H9 (cell line): ENCODE results near the gene AGTPBP1. TPM values are rescaled to one million over a fixed set of nuclear protein-coding genes. Genes with fewer than 3 reads are reported as not detected.

Experiments used
- DNase-seq: peaks from one replicate; pipeline ENCODE4 v3.0.0-alpha.2; 2017
- H2AFZ ChIP-seq: one replicate; pipeline ENCODE4 v1.6.1; 2013; ENCODE audit warnings: mild to moderate bottlenecking, low read length, control low read depth, moderate library complexity
- H2AK5ac ChIP-seq: 2 replicates; pipeline ENCODE4 v1.6.1; 2013; ENCODE audit warnings: low read length, control low read depth, mixed read lengths; ENCODE audit not compliant: insufficient read length
- H2BK120ac ChIP-seq: one replicate; pipeline ENCODE4 v1.6.1; 2013; ENCODE audit warnings: low read depth, mild to moderate bottlenecking, low read length, control low read depth, inconsistent platforms; ENCODE audit not compliant: poor library complexity, severe bottlenecking
- H2BK12ac ChIP-seq: 2 replicates; pipeline ENCODE4 v1.6.1; 2013; ENCODE audit warnings: low read length, control low read depth, mixed read lengths, low read depth; ENCODE audit not compliant: insufficient read length
- H2BK15ac ChIP-seq: 2 replicates; pipeline ENCODE4 v1.6.1; 2013; ENCODE audit warnings: low read depth, low read length, control low read depth
- H2BK20ac ChIP-seq: one replicate; pipeline ENCODE4 v1.6.1; 2013; ENCODE audit warnings: low read depth, mild to moderate bottlenecking, low read length, control low read depth, inconsistent platforms; ENCODE audit not compliant: poor library complexity, severe bottlenecking
- H2BK5ac ChIP-seq: 2 replicates; pipeline ENCODE4 v1.6.1; 2013; ENCODE audit warnings: low read length, control low read depth, mixed read lengths; ENCODE audit not compliant: insufficient read length
- H3K14ac ChIP-seq: 2 replicates; pipeline ENCODE4 v1.6.1; 2013; ENCODE audit warnings: low read length, control low read depth; ENCODE audit not compliant: insufficient read depth
- H3K18ac ChIP-seq: 2 replicates; pipeline ENCODE4 v1.6.1; 2013; ENCODE audit warnings: low read depth, mild to moderate bottlenecking, mixed read lengths, low read length, control low read depth; ENCODE audit not compliant: insufficient read length
- H3K23ac ChIP-seq: 2 replicates; pipeline ENCODE4 v1.6.1; 2013; ENCODE audit warnings: low read length, control low read depth, mixed read lengths, low read depth; ENCODE audit not compliant: insufficient read length
- H3K23me2 ChIP-seq: 2 replicates; pipeline ENCODE4 v1.6.1; 2013; ENCODE audit warnings: low read depth, mild to moderate bottlenecking, mixed read lengths, low read length, control low read depth; ENCODE audit not compliant: insufficient read length, poor library complexity, severe bottlenecking
- H3K27ac ChIP-seq: 2 replicates; pipeline ENCODE4 v1.5.1; 2013; ENCODE audit warnings: low read length, control low read depth, mixed read lengths, low read depth; ENCODE audit not compliant: insufficient read length
- H3K27me3 ChIP-seq: 2 replicates; pipeline ENCODE4 v1.6.1; 2013; ENCODE audit warnings: low read length, control low read depth, inconsistent platforms; ENCODE audit not compliant: insufficient read depth
- H3K4ac ChIP-seq: 2 replicates; pipeline ENCODE4 v1.6.1; 2013; ENCODE audit warnings: low read depth, mild to moderate bottlenecking, control low read depth, inconsistent platforms, low read length, moderate library complexity
- H3K4me1 ChIP-seq: 2 replicates; pipeline ENCODE4 v1.6.1; 2013; ENCODE audit warnings: low read length, control low read depth, inconsistent platforms; ENCODE audit not compliant: insufficient read depth
- H3K4me2 ChIP-seq: 2 replicates; pipeline ENCODE4 v1.6.1; 2013; ENCODE audit warnings: low read length, control low read depth, mixed read lengths; ENCODE audit not compliant: insufficient read length, insufficient read depth
- H3K56ac ChIP-seq: 2 replicates; pipeline ENCODE4 v1.6.1; 2013; ENCODE audit warnings: low read depth, mild to moderate bottlenecking, mixed read lengths, low read length, control low read depth; ENCODE audit not compliant: insufficient read length
- H3K79me1 ChIP-seq: 2 replicates; pipeline ENCODE4 v1.6.1; 2013; ENCODE audit warnings: low read depth, mild to moderate bottlenecking, moderate library complexity, low read length, control low read depth, inconsistent platforms; ENCODE audit not compliant: insufficient read depth, poor library complexity, severe bottlenecking
- H3K79me2 ChIP-seq: 2 replicates; pipeline ENCODE4 v1.6.1; 2013; ENCODE audit warnings: low read length, control low read depth, inconsistent platforms; ENCODE audit not compliant: insufficient read depth
- H3K9ac ChIP-seq: 2 replicates; pipeline ENCODE4 v1.6.1; 2013; ENCODE audit warnings: low read length, control low read depth, mixed read lengths; ENCODE audit not compliant: insufficient read length; ENCODE audit errors: extremely low read depth
- H3K9me3 ChIP-seq: one replicate; pipeline ENCODE4 v1.6.1; 2013; ENCODE audit warnings: low read depth, low read length, inconsistent platforms; ENCODE audit not compliant: control insufficient read depth
- H3T11ph ChIP-seq: one replicate; pipeline ENCODE4 v1.6.1; 2013; ENCODE audit warnings: mild to moderate bottlenecking, low read length, control low read depth, inconsistent platforms
- H4K20me1 ChIP-seq: one replicate; pipeline ENCODE4 v1.6.1; 2013; ENCODE audit not compliant: control insufficient read depth, insufficient read length, insufficient read depth
- H4K5ac ChIP-seq: 2 replicates; pipeline ENCODE4 v1.6.1; 2013; ENCODE audit warnings: low read depth, mild to moderate bottlenecking, mixed read lengths, low read length, control low read depth; ENCODE audit not compliant: insufficient read length
- H4K8ac ChIP-seq: replicated peaks from 2 replicates; pipeline ENCODE4 v1.6.1; 2013; ENCODE audit warnings: low read length, control low read depth, mixed read lengths, low read depth; ENCODE audit not compliant: insufficient read length
- H4K91ac ChIP-seq: 2 replicates; pipeline ENCODE4 v1.6.1; 2013; ENCODE audit warnings: low read depth, mild to moderate bottlenecking, moderate library complexity, mixed read lengths, low read length, control low read depth; ENCODE audit not compliant: insufficient read length
- H3K27ac Mint-ChIP-seq, 3 experiments: 2 replicates in 2 of 3; 3 replicates in 1 of 3; pipeline ENCODE4 v1.8.0; 2020 to 2021; ENCODE audit warnings: mixed read lengths in 3 of 3, mild to moderate bottlenecking in 1 of 3, moderate library complexity in 1 of 3
- H3K27me3 Mint-ChIP-seq: 2 replicates; pipeline ENCODE4 v1.8.0; 2021; ENCODE audit warnings: low read depth, mild to moderate bottlenecking, moderate library complexity, mixed read lengths
- H3K36me3 Mint-ChIP-seq, 3 experiments: 2 replicates in 2 of 3; 3 replicates in 1 of 3; pipeline ENCODE4 v1.8.0; 2020 to 2021; ENCODE audit warnings: low read depth in 3 of 3, mixed read lengths in 3 of 3; ENCODE audit not compliant: insufficient read depth in 1 of 3
- H3K4me1 Mint-ChIP-seq, 2 experiments: 2 replicates each; pipeline ENCODE4 v1.8.0; 2020; ENCODE audit warnings: mixed read lengths in 2 of 2
- H3K4me3 Mint-ChIP-seq, 2 experiments: 2 replicates in 1 of 2; 3 replicates in 1 of 2; pipeline ENCODE4 v1.8.0; 2020 to 2021; ENCODE audit warnings: mild to moderate bottlenecking in 2 of 2, mixed read lengths in 2 of 2, moderate library complexity in 1 of 2
- H3K9me3 Mint-ChIP-seq, 2 experiments: 2 replicates in 1 of 2; 3 replicates in 1 of 2; pipeline ENCODE4 v1.8.0; 2020; ENCODE audit warnings: mild to moderate bottlenecking in 2 of 2, mixed read lengths in 2 of 2, moderate library complexity in 1 of 2
- CTCF ChIP-seq: fragments of 200-600 bp; sonication (generic); conservative IDR thresholded peaks from 3 replicates; pipeline ENCODE4 v1.8.0; 2021; ENCODE audit warnings: antibody characterized with exemption, mild to moderate bottlenecking
- WGBS: extraction: QIAGEN DNeasy Blood & Tissue Kit; methylation state at CpG from one replicate; pipeline ENCODE4 v1.1.7; 2013; ENCODE audit warnings: missing lambda C conversion rate, low lambda C conversion rate, mixed read lengths; ENCODE audit not compliant: insufficient read length; ENCODE audit errors: extremely low coverage; 5-methylcytosine and 5-hydroxymethylcytosine counted together
- total RNA-seq: library from RNA; stranded (reverse); gene quantifications from 2 replicates; pipeline ENCODE4 v1.2.1, GENCODE V29; 2021

The AGTPBP1 gene
- total RNA-seq, 1 experiment from 2014 or later, result 53.1 TPM

- Histone ChIP-seq H2BK120ac (no peak overlapping the region), H3K9ac (no peak overlapping the region), H2BK5ac (no peak overlapping the region), H3K4me1 (peaks cover 3% of the 10 kb centered on the region; the same call in 1 of the 2 replicates), H3K79me1 (peaks cover 3% of the 10 kb centered on the region), H3K79me2 (peaks cover 10% of the 10 kb centered on the region; the same call in 1 of the 2 replicates), H2BK15ac (no peak overlapping the region), H3K14ac (no peak overlapping the region), H4K5ac (no peak overlapping the region), H2AK5ac (no peak overlapping the region), H3K18ac (no peak overlapping the region), H3K27me3 (no peaks in the 10 kb centered on the region), H2AFZ (no peak overlapping the region), H3K9me3 (no peaks in the 10 kb centered on the region), H4K8ac (no peak overlapping the region), H3K23me2 (no peaks in the 10 kb centered on the region), H3K4ac (no peak overlapping the region), H3K56ac (no peak overlapping the region), H2BK12ac (no peak overlapping the region), H4K91ac (no peak overlapping the region), H4K20me1 (no peaks in the 10 kb centered on the region), H3K23ac (no peak overlapping the region), H3T11ph (no peak overlapping the region), H3K27ac (no peak overlapping the region), H2BK20ac (no peak overlapping the region), H3K4me2 (no peak overlapping the region)
- Mint-ChIP-seq H3K27ac (no peak overlapping the region), H3K27me3 (no peaks in the 10 kb centered on the region), H3K36me3 (peaks cover 12 to 19% (median 16%) of the 10 kb centered on the region in 3 experiments), H3K4me1 (peaks cover 23 to 27% of the 10 kb centered on the region in 2 experiments), H3K9me3 (peaks cover 0 to 10% of the 10 kb centered on the region in 2 experiments; a peak in 2 of 5 replicates), H3K4me3 (no peak overlapping the region)
- DNase-seq, result no peak
- WGBS, result no CpG with 5 or more reads among the region's 4 CpGs
- TF ChIP-seq CTCF, result no peak
Observed at GRCh38 chr9:85726737-85727136, 15.0 kb downstream of the AGTPBP1 start.
